ENCODE data around the gene GNG7.
"Not testable (repeated sequence)": the region's sequence is repeated elsewhere in the genome, so short reads cannot be mapped to it uniquely, and the experiment has no call there.

The GNG7 gene

GRCh38 chr19:2543463-2544442 lies 158.7 kb downstream of the GNG7 start:
- TF ChIP-seq, protein P1, sequence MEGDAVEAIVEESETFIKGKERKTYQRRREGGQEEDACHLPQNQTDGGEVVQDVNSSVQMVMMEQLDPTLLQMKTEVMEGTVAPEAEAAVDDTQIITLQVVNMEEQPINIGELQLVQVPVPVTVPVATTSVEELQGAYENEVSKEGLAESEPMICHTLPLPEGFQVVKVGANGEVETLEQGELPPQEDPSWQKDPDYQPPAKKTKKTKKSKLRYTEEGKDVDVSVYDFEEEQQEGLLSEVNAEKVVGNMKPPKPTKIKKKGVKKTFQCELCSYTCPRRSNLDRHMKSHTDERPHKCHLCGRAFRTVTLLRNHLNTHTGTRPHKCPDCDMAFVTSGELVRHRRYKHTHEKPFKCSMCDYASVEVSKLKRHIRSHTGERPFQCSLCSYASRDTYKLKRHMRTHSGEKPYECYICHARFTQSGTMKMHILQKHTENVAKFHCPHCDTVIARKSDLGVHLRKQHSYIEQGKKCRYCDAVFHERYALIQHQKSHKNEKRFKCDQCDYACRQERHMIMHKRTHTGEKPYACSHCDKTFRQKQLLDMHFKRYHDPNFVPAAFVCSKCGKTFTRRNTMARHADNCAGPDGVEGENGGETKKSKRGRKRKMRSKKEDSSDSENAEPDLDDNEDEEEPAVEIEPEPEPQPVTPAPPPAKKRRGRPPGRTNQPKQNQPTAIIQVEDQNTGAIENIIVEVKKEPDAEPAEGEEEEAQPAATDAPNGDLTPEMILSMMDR (IDR thresholded peaks at IDR 0.05; ENCODE audit: low read length): no peak
- TF ChIP-seq EZH2 (optimal IDR thresholded peaks at IDR 0.05; ENCODE audit: low read depth, low read length) (no peak), EZH2phosphoT487 (IDR thresholded peaks at IDR 0.05; ENCODE audit: low read length) (no peak)

DNA sequence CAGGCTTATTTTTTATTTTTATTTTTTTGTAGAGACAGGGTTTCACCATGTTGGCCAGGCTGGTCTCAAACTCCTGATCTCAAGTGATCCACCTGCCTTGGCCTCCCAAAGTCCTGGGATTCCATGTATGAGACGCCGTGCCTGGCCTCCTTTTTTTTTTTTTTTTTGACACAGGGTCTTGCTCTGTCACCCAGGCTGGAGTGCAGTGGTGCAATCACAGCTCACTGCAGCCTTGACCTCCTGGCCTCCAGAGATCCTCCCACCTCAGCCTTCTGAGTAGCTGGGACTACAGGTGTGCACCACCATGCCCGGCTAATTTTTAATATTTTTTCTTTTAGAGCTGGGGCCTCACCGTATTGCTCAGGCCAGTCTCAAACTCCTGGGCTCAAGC lies 159.4 kb downstream of the GNG7 start:
- H2AFZ ChIP-seq (ENCODE audit: low read length); H3K79me2 ChIP-seq (ENCODE audit: low read length); H3K9me2 ChIP-seq (replicated peaks; ENCODE audit: insufficient read depth, low read length); DNase-seq; H3F3A ChIP-seq (ENCODE audit: insufficient read depth, low read length); H3K4me1 ChIP-seq (ENCODE audit: low read length); H3K36me3 ChIP-seq (replicated peaks; ENCODE audit: insufficient read depth, low read length); H4K20me1 ChIP-seq (ENCODE audit: insufficient read depth, low read length); H3K9me3 ChIP-seq (replicated peaks; ENCODE audit: insufficient read depth, low read length); H3K27ac ChIP-seq (ENCODE audit: low read length); H3K9ac ChIP-seq (ENCODE audit: low read length); H3K4me3 ChIP-seq (ENCODE audit: low read length); H3K27me3 ChIP-seq (replicated peaks; ENCODE audit: insufficient read depth, low read length); H3K4me2 ChIP-seq (ENCODE audit: low read depth, low read length): not testable (repeated sequence)

More at GRCh38 chr19:2543463-2544442, 158.7 kb downstream of the GNG7 start:
- Histone ChIP-seq H2AFZ (ENCODE audit: low read length) (no peak overlapping the region), H3K9me2 (replicated peaks; ENCODE audit: insufficient read depth, low read length) (no peaks in the 10 kb centered on the region), H3K9me3 (replicated peaks; ENCODE audit: insufficient read depth, low read length) (no peaks in the 10 kb centered on the region), H3K4me3 (ENCODE audit: low read length) (no peak overlapping the region), H3K27me3 (replicated peaks; ENCODE audit: insufficient read depth, low read length) (no peaks in the 10 kb centered on the region), H3K4me1 (ENCODE audit: low read length) (no peaks in the 10 kb centered on the region), H3K4me2 (ENCODE audit: low read depth, low read length) (no peak overlapping the region), H3F3A (ENCODE audit: insufficient read depth, low read length) (no peaks in the 10 kb centered on the region), H3K79me2 (ENCODE audit: low read length) (no peaks in the 10 kb centered on the region), H3K9ac (ENCODE audit: low read length) (no peak overlapping the region), H3K36me3 (replicated peaks; ENCODE audit: insufficient read depth, low read length) (no peaks in the 10 kb centered on the region), H4K20me1 (ENCODE audit: insufficient read depth, low read length) (no peaks in the 10 kb centered on the region), H3K27ac (ENCODE audit: low read length) (no peak overlapping the region)
- DNase-seq: no peak

DNA sequence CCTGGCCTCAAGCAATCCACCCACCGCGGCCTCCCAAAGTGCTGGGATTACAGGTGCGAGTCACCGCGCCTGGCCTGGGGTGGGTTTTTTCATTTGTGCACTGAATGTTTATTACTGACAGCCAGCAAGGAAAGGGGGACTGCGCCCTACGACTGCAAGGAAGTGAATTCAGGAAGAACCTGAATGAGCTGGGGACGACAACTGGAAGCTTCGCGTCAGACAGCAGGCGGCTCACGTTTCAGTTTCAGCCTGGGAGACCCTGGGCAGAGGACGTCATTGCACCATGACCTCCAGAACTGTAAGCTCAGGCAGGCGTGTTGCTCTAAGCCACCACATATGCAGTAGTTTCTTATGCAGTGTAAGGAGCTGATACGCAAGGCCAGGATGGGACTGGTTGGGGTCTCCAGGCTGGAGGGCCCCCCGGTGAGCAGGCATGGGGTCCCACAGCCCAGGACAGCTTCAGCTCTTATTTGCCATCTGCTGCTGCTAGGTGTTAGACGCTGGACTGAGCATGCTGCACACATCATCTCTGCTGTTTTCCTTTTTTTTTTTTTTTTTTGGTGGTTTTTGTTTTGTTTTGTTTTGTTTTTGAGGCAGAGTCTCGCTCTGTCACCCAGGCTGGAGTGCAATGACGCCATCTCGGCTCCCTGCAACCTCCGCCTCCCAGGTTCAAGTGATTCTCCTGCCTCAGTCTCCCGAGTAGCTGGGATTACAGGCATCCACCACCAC lies 160.0 kb downstream of the GNG7 start:
- Histone ChIP-seq H3K4me1 (ENCODE audit: low read length) (no peaks in the 10 kb centered on the region), H3K9ac (ENCODE audit: low read length) (no peak overlapping the region), H3F3A (ENCODE audit: insufficient read depth, low read length) (no peaks in the 10 kb centered on the region), H3K79me2 (ENCODE audit: low read length) (no peaks in the 10 kb centered on the region), H3K9me2 (replicated peaks; ENCODE audit: insufficient read depth, low read length) (no peaks in the 10 kb centered on the region), H3K27me3 (replicated peaks; ENCODE audit: insufficient read depth, low read length) (no peaks in the 10 kb centered on the region), H3K9me3 (replicated peaks; ENCODE audit: insufficient read depth, low read length) (no peaks in the 10 kb centered on the region), H4K20me1 (ENCODE audit: insufficient read depth, low read length) (no peaks in the 10 kb centered on the region), H2AFZ (ENCODE audit: low read length) (no peak overlapping the region), H3K4me3 (ENCODE audit: low read length) (no peak overlapping the region), H3K36me3 (replicated peaks; ENCODE audit: insufficient read depth, low read length) (no peaks in the 10 kb centered on the region), H3K4me2 (ENCODE audit: low read depth, low read length) (no peak overlapping the region), H3K27ac (ENCODE audit: low read length) (no peak overlapping the region)
- no peak for TF ChIP-seq EZH2 (optimal IDR thresholded peaks at IDR 0.05; ENCODE audit: low read depth, low read length)
- TF ChIP-seq EZH2phosphoT487 (IDR thresholded peaks at IDR 0.05; ENCODE audit: low read length): no peak
- TF ChIP-seq, protein P1 (IDR thresholded peaks at IDR 0.05; ENCODE audit: low read length): no peak
- no peak for DNase-seq

Data from MM.1S (cell line).